GM13977 (cell line): Measurements from ENCODE around the gene STXBP2.

ENCODE experiments used
- DNase-seq: peaks from one replicate; pipeline ENCODE4 v3.0.0; 2012; ENCODE audit warnings: low spot score
- CTCF ChIP-seq: IDR thresholded peaks from 2 replicates; pipeline ENCODE4 v1.5.1; 2012; ENCODE audit warnings: mild to moderate bottlenecking, control low read depth; ENCODE audit not compliant: insufficient read depth; ENCODE audit errors: extremely low read depth, missing control alignments
- in situ Hi-C: fragments of 300-500 bp; cut with MboI; formaldehyde crosslinking; loops from one replicate; pipeline ENCODE4 v1.12.0; 2022; ENCODE audit warnings: low sequenced_read_pairs, low pct_unique_long_range_greater_than_20kb, mixed read lengths, inconsistent platforms; ENCODE audit not compliant: unreplicated experiment

Gene STXBP2

GRCh38 chr19:7619671-7620441, 17.1 kb upstream of the STXBP2 start:
- no peak for TF ChIP-seq CTCF
- in situ Hi-C loops = no loop called here
- DNase-seq = no peak

- in situ Hi-C loops = no loop called here
- no peak for DNase-seq
- no peak for TF ChIP-seq CTCF
These were observed 16.2 kb upstream of the STXBP2 start for GRCh38 chr19:7620442-7621412.

GRCh38 chr19:7622933-7623685, 13.8 kb upstream of the STXBP2 start:
- DNase-seq = no peak
- in situ Hi-C loops = no loop called here
- TF ChIP-seq CTCF = no peak

GRCh38 chr19:7623725-7624603, 12.9 kb upstream of the STXBP2 start:
- no peak for TF ChIP-seq CTCF
- no peak for DNase-seq
- in situ Hi-C loops = no loop called here

GRCh38 chr19:7624810-7625209, 12.1 kb upstream of the STXBP2 start:
- in situ Hi-C loops = no loop called here
- no peak for DNase-seq
- TF ChIP-seq CTCF = no peak
